Nasal cavity respiratory epithelium epithelial cell of viscerocranial mucosa (primary cell): ENCODE data around the gene DIP2A. TPM values are rescaled to one million over a fixed set of nuclear protein-coding genes. Genes with fewer than 3 reads are reported as not detected.

Experiments used
- total RNA-seq: library from RNA; depleted of rRNA; stranded (reverse); fragments of >200 nt; gene quantifications from 2 replicates; pipeline ENCODE4 v1.2.3, GENCODE V29; 2014

Gene DIP2A
- 25.6 and 34.5 TPM in 2 replicates for total RNA-seq

GRCh38 chr21:46458315-46459023 lies at the start of gene DIP2A:
Gene DIP2A, plus strand, starts transcription at chr21:46458891. Its CDS starts 241 bp downstream, at chr21:46459132.

GRCh38 chr21:46604975-46605766 lies 146.5 kb downstream of the DIP2A start, which contains the start of gene S100B:
Gene S100B, minus strand, starts transcription at chr21:46605082. Its CDS starts 2,667 bp downstream, at chr21:46602415.

Other genes starting within 250 kb of the DIP2A start
- gene LSS, start 230.1 kb upstream of the DIP2A start, total RNA-seq, result 36.6 and 66.9 TPM in 2 replicates
- gene MCM3AP, start 173.3 kb upstream of the DIP2A start, total RNA-seq, result 90.7 and 91.9 TPM in 2 replicates
- 6.9 and 17.1 TPM in 2 replicates for gene YBEY, start 172.5 kb upstream of the DIP2A start, total RNA-seq
- 0.68 and 1.2 TPM in 2 replicates for gene C21orf58, start 135.0 kb upstream of the DIP2A start, total RNA-seq
- 12.6 and 25.5 TPM in 2 replicates for gene PCNT, start 134.7 kb upstream of the DIP2A start, total RNA-seq
- gene S100B, start 146.2 kb downstream of the DIP2A start, total RNA-seq, result not detected in 2 replicates
- gene PRMT2, start 176.8 kb downstream of the DIP2A start, total RNA-seq, result 92.3 and 149 TPM in 2 replicates